ENCODE results near the gene TMEM8B. TPM values are rescaled to one million over a fixed set of nuclear protein-coding genes. Genes with fewer than 3 reads are reported as not detected.

TMEM8B gene
- total and polyA plus RNA-seq, 9 of the 15 experiments (the other 6 are each of a cell fraction or from before 2014, with no cell fraction given), result 0.01 to 2.2 (median 1.1) TPM

DNA sequence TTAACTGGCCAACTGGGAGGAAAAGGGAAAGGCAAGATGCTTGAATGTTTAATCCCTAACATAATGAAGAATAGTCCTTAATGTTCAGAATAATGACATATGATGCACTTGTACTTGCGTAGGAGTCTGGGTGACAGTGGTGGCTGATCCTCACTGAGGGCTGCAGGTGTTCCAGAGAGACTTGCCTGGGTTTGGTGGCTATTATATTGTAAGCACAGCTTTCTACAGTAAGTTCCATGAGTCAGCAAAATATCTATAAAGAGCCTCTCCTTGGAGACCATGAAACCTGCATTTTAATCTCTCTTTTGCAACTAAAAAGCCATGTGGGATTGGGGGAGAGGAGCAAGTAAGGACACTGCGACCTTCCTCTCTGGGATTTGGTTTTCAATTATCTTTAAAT, 39.5 kb upstream of the TMEM8B start:
- ChIA-PET CTCF (ENCODE audit: low intra/inter-chr PET ratio) (interaction anchor here (0.7 to 2.8 kb wide), 4 partner anchors 24 to 308 kb away, joined by 3 to 28 read pairs (median 10); no protein-coding TSS in a partner anchor), POLR2A (interaction anchor here (1.2 to 1.5 kb wide), 2 partner anchors 48 to 132 kb away, joined by 3 to 4 read pairs; no protein-coding TSS in a partner anchor)
- peaks cover 6% of the 10 kb centered on the region in 2 experiments; a peak in 4 of 5 replicates for H3K4me1 ChIP-seq (replicated peaks in 1 of 2; ENCODE audit: control insufficient read depth in 2 of 2, insufficient read depth in 2 of 2, low read length in 2 of 2)
- intact Hi-C loops (cut with micrococcal nuclease) (no loop called here), in situ Hi-C loops (cut with MboI) (no loop called here)
- no TSS peak for BruUV-seq (replicated peaks)
- no peak overlapping the region for H3K4me2 ChIP-seq (ENCODE audit: insufficient read depth, low read length)
- no peaks in the 10 kb centered on the region for H3K9me3 ChIP-seq (replicated peaks; ENCODE audit: control insufficient read depth, insufficient read depth, low read depth, low read length)
- no peaks in the 10 kb centered on the region for H4K20me1 ChIP-seq (replicated peaks; ENCODE audit: control insufficient read depth, insufficient read depth, low read length)
- ATAC-seq (peak; percentile 50; the same call in 2 of the 3 replicates), FAIRE-seq (peak; percentile 44), DNase-seq (ENCODE audit: extremely low read depth in 1 of 4, low spot score in 3 of 4) (peak in 1 of 4 experiments; percentile 13)
- H3K4me3 ChIP-seq, result no peak overlapping the region
- H3K36me3 ChIP-seq (ENCODE audit: control insufficient read depth, insufficient read depth, low read length), result peaks cover 24% of the 10 kb centered on the region; the same call in 2 of the 3 replicates
- no peak overlapping the region for H2AFZ ChIP-seq (ENCODE audit: low read depth, low read length)
- H3K27ac ChIP-seq (ENCODE audit: extremely low read depth, low read depth, low read length), result peak overlapping the region; percentile 37; the same call in 1 of the 3 replicates
- H3K9me1 ChIP-seq (ENCODE audit: control insufficient read depth, insufficient read depth, low read length), result no peaks in the 10 kb centered on the region
- H3K79me2 ChIP-seq (ENCODE audit: control insufficient read depth, insufficient read depth, low read length), result no peaks in the 10 kb centered on the region
- no peak overlapping the region for H3K9ac ChIP-seq (ENCODE audit: insufficient read depth in 1 of 2, low read depth in 2 of 2, low read length in 2 of 2)
- no peaks in the 10 kb centered on the region for H3K27me3 ChIP-seq (ENCODE audit: control insufficient read depth in 2 of 2, insufficient read depth in 2 of 2, low read length in 2 of 2)
- 71% methylated on average over 2 of the region's 2 CpGs for WGBS (ENCODE audit: insufficient coverage, low coverage, missing lambda C conversion rate)
- TF ChIP-seq MEF2D (tag; conservative IDR thresholded peaks at IDR 0.05; ENCODE audit: low read depth) (no peak), ETV1 (tag; conservative IDR thresholded peaks at IDR 0.05; ENCODE audit: low read depth) (no peak), MAFG (tag; conservative IDR thresholded peaks at IDR 0.05) (peak; percentile 92), C11orf30 (IDR thresholded peaks at IDR 0.05; ENCODE audit: low read depth) (peak; percentile 95), ZFP36 (IDR thresholded peaks at IDR 0.05; ENCODE audit: low read depth, low read length, partially characterized antibody) (no peak), NFE2L1 (tag; IDR thresholded peaks at IDR 0.05; ENCODE audit: borderline replicate concordance, low read depth) (peak; percentile 49; the same call in 1 of the 2 replicates), NUFIP1 (IDR thresholded peaks at IDR 0.05; ENCODE audit: partially characterized antibody) (no peak), ZFP30 (CRISPR knock-in tag; IDR thresholded peaks at IDR 0.05; ENCODE audit: borderline replicate concordance) (no peak), TSC22D4 (tag; IDR thresholded peaks at IDR 0.05) (no peak), BACH1 (tag; IDR thresholded peaks at IDR 0.05) (peak; percentile 60; the same call in 1 of the 2 replicates), ZNF316 (IDR thresholded peaks at IDR 0.05) (peak; percentile 97), ZEB2 (IDR thresholded peaks at IDR 0.05) (no peak), SAP30 (IDR thresholded peaks at IDR 0.05; ENCODE audit: borderline replicate concordance, insufficient read depth, low read depth, low read length, poor library complexity, severe bottlenecking) (no peak), MAFF (IDR thresholded peaks at IDR 0.05; ENCODE audit: low read length) (peak; percentile 94), BRCA1 (IDR thresholded peaks at IDR 0.05) (no peak), BRCA1 (CRISPR knock-in tag; IDR thresholded peaks at IDR 0.05) (no peak), HIVEP1 (CRISPR knock-in tag; IDR thresholded peaks at IDR 0.05) (no peak), HOXB6 (CRISPR knock-in tag; IDR thresholded peaks at IDR 0.05; ENCODE audit: borderline replicate concordance) (no peak), CC2D1A (IDR thresholded peaks at IDR 0.05) (no peak), TFAM (CRISPR knock-in tag; conservative IDR thresholded peaks at IDR 0.05) (no peak), NFE2 (IDR thresholded peaks at IDR 0.05; ENCODE audit: low read depth) (peak; percentile 56)
- TF ChIP-seq, protein P1, sequence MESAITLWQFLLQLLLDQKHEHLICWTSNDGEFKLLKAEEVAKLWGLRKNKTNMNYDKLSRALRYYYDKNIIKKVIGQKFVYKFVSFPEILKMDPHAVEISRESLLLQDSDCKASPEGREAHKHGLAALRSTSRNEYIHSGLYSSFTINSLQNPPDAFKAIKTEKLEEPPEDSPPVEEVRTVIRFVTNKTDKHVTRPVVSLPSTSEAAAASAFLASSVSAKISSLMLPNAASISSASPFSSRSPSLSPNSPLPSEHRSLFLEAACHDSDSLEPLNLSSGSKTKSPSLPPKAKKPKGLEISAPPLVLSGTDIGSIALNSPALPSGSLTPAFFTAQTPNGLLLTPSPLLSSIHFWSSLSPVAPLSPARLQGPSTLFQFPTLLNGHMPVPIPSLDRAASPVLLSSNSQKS (CRISPR knock-in tag; IDR thresholded peaks at IDR 0.05), result no peak
- TF ChIP-seq, protein P2, sequence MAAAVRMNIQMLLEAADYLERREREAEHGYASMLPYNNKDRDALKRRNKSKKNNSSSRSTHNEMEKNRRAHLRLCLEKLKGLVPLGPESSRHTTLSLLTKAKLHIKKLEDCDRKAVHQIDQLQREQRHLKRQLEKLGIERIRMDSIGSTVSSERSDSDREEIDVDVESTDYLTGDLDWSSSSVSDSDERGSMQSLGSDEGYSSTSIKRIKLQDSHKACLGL (CRISPR knock-in tag; IDR thresholded peaks at IDR 0.05; ENCODE audit: borderline replicate concordance, poor library complexity, severe bottlenecking), result no peak
